Esophagus squamous epithelium (tissue), 5 donors: Measurements from ENCODE around the gene SAE1. TPM values are rescaled to one million over a fixed set of nuclear protein-coding genes. Genes with fewer than 3 reads are reported as not detected.

ENCODE experiments used
- DNase-seq: peaks from one replicate; lab custom pipeline; 2025; lab: John Stamatoyannopoulos, UW
- H3K27ac ChIP-seq, 4 donors: fragments of 200-600 bp; sonication (generic); one replicate each; pipeline ENCODE4 v1.5.1; 2016 to 2019; ENCODE audit warnings: mild to moderate bottlenecking in 1 of 4
- H3K27me3 ChIP-seq, 4 donors: fragments of 200-600 bp; sonication (generic); 1 replicate in 3 of 4; 2 replicates in 1 of 4; pipeline versions ENCODE4 v1.5.1 to v1.6.0; 2017 to 2021; ENCODE audit warnings: antibody characterized with exemption in 1 of 4
- H3K36me3 ChIP-seq, 3 donors: fragments of 200-600 bp; sonication (generic); one replicate each; pipeline ENCODE4 v1.5.1; 2016 to 2019
- H3K4me1 ChIP-seq, 3 donors: fragments of 200-600 bp; sonication (generic); one replicate each; pipeline ENCODE4 v1.5.1; 2017 to 2019
- H3K4me3 ChIP-seq, 4 donors: fragments of 200-600 bp; sonication (generic); 1 replicate in 3 of 4; 2 replicates in 1 of 4; pipeline ENCODE4 v1.5.1; 2016 to 2019; ENCODE audit warnings: mild to moderate bottlenecking in 2 of 4, moderate library complexity in 1 of 4
- H3K9me3 ChIP-seq, 3 donors: fragments of 200-600 bp; sonication (generic); one replicate each; pipeline ENCODE4 v1.5.1; 2016 to 2019
- CTCF ChIP-seq, 6 experiments: fragments of 450-650 bp in 4 of 6; fragments of 200-600 bp in 2 of 6; sonication (generic) in 2 of 6; IDR thresholded peaks; one replicate each; pipeline ENCODE4 v1.5.1; 2016 to 2019; ENCODE audit warnings: antibody characterized with exemption in 6 of 6, mild to moderate bottlenecking in 4 of 6, moderate library complexity in 4 of 6
- POLR2A ChIP-seq, 4 donors: fragments of 450-650 bp; IDR thresholded peaks; one replicate each; pipeline ENCODE4 v1.6.1; 2017; ENCODE audit warnings: antibody characterized with exemption in 4 of 4, mild to moderate bottlenecking in 4 of 4, moderate library complexity in 3 of 4
- WGBS, 2 donors: methylation state at CpG; one replicate each; pipeline ENCODE4 v1.1.5; 2018; 5-methylcytosine and 5-hydroxymethylcytosine counted together
- intact Hi-C: fragments of 100-400 bp; cut with DNase I; formaldehyde crosslinking; loops from one replicate; pipeline ENCODE4 v1.15.0; 2022
- total RNA-seq, 4 donors: library from RNA; depleted of rRNA; stranded (reverse); fragments of >200 nt; gene quantifications; one replicate each; pipeline ENCODE4 v1.1.0, GENCODE V29; 2016
- donor health status: DM: yes; HTN: yes; CAD: no.

SAE1 gene
- total RNA-seq: 10 to 100 TPM; 31.8 to 73.5 (median 62.1) TPM

GRCh38 chr19:47130589-47131227 lies at the start of gene SAE1:
TSS of gene SAE1 (plus strand) at chr19:47130835. CDS start at chr19:47130931, 96 bp downstream.
- Histone ChIP-seq H3K9me3 (no peaks in the 10 kb centered on the region), H3K4me3 (peak within 1 kb of the TSS; percentile 64 to 93 (median 90)), H3K27me3 (no peaks in the 10 kb centered on the region), H3K36me3 (peaks cover 0 to 9% (median 0%) of the 10 kb centered on the region in 3 donors), H3K4me1 (peaks cover 11 to 53% (median 16%) of the 10 kb centered on the region in 3 donors), H3K27ac (peak within 1 kb of the TSS; percentile 83 to 97 (median 96))
- WGBS, 2 donors: 0% methylated on average over 17 to 24 of the region's 51 CpGs
- peak; percentile 64 for DNase-seq
- TF ChIP-seq CTCF (IDR thresholded peaks at IDR 0.05): peak; percentile 31 to 95 (median 44)
- TF ChIP-seq POLR2A (IDR thresholded peaks at IDR 0.05): peak in 3 of 4 donors; percentile 56 to 85 (median 74)
- intact Hi-C loops: no loop called here

- Histone ChIP-seq H3K4me3 (no peak overlapping the region), H3K4me1 (peaks cover 0 to 9% (median 4%) of the 10 kb centered on the region in 3 donors), H3K36me3 (peaks cover 42 to 98% (median 78%) of the 10 kb centered on the region in 3 donors), H3K9me3 (no peaks in the 10 kb centered on the region), H3K27ac (no peak overlapping the region), H3K27me3 (no peaks in the 10 kb centered on the region)
- intact Hi-C loops: loop anchor here (2.0 kb wide), 1 partner anchor 42 kb away; no protein-coding TSS in a partner anchor
- WGBS, 2 donors: 69 to 70% methylated on average over 4 to 5 of the region's 6 CpGs
- TF ChIP-seq POLR2A (IDR thresholded peaks at IDR 0.05) (no peak), CTCF (IDR thresholded peaks at IDR 0.05) (no peak)
- no peak for DNase-seq
Observed at GRCh38 chr19:47081095-47081494, 49.5 kb upstream of the SAE1 start.

- H3K27ac ChIP-seq: no peak overlapping the region
- 91 to 98% methylated on average over 5 of the region's 5 CpGs for WGBS, 2 donors
- H3K4me3 ChIP-seq: no peak overlapping the region
- TF ChIP-seq CTCF (IDR thresholded peaks at IDR 0.05): no peak
- H3K36me3 ChIP-seq: peaks cover 39 to 98% (median 76%) of the 10 kb centered on the region in 3 donors
- intact Hi-C loops: no loop called here
- no peaks in the 10 kb centered on the region for H3K27me3 ChIP-seq
- no peaks in the 10 kb centered on the region for H3K9me3 ChIP-seq
- DNase-seq: no peak
- H3K4me1 ChIP-seq: peaks cover 0 to 9% (median 4%) of the 10 kb centered on the region in 3 donors
Observed at GRCh38 chr19:47082493-47082892, 48.1 kb upstream of the SAE1 start.

- no peak for DNase-seq
- 91 to 94% methylated on average over 20 to 21 of the region's 24 CpGs for WGBS, 2 donors
- no peak for TF ChIP-seq CTCF (IDR thresholded peaks at IDR 0.05)
- Histone ChIP-seq H3K9me3 (no peaks in the 10 kb centered on the region), H3K36me3 (peaks cover 50 to 100% (median 88%) of the 10 kb centered on the region in 3 donors), H3K27me3 (no peaks in the 10 kb centered on the region), H3K4me3 (no peak overlapping the region), H3K4me1 (peaks cover 0 to 3% (median 0%) of the 10 kb centered on the region in 3 donors), H3K27ac (no peak overlapping the region)
- intact Hi-C loops: no loop called here
Observed at GRCh38 chr19:47084879-47085439, 45.7 kb upstream of the SAE1 start.

GRCh38 chr19:47086280-47086679 lies 44.4 kb upstream of the SAE1 start:
- 93 to 96% methylated on average over 13 to 16 of the region's 17 CpGs for WGBS, 2 donors
- H3K4me1 ChIP-seq: no peaks in the 10 kb centered on the region
- intact Hi-C loops: no loop called here
- TF ChIP-seq POLR2A (IDR thresholded peaks at IDR 0.05): no peak
- H3K27me3 ChIP-seq: no peaks in the 10 kb centered on the region
- no peak overlapping the region for H3K4me3 ChIP-seq
- no peak for DNase-seq
- H3K36me3 ChIP-seq: peaks cover 54 to 100% (median 81%) of the 10 kb centered on the region in 3 donors
- H3K27ac ChIP-seq: no peak overlapping the region
- H3K9me3 ChIP-seq: no peaks in the 10 kb centered on the region
